ENCODE data around the gene WNT5B.

DNA sequence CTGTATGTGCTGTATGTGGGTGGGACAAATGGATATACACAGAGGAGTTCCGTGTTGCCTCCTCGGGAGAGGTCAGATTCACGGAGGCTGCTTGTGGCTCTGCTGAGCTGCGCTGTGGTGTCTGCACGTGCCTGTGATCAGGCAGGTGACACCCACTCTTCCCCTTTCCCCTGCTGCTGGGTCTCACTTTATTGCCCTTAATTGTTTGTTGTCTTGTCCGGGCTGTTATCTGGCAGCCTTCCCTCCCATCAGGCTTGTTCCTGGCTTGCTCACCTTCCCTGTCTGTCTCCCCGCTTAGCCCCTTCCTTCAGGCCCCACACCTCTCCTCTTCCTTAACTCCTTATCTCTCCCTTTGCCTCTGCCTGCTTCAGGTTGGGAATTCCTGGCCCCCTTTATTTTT lies 13.5 kb downstream of the WNT5B start:
- TF ChIP-seq, protein P1, sequence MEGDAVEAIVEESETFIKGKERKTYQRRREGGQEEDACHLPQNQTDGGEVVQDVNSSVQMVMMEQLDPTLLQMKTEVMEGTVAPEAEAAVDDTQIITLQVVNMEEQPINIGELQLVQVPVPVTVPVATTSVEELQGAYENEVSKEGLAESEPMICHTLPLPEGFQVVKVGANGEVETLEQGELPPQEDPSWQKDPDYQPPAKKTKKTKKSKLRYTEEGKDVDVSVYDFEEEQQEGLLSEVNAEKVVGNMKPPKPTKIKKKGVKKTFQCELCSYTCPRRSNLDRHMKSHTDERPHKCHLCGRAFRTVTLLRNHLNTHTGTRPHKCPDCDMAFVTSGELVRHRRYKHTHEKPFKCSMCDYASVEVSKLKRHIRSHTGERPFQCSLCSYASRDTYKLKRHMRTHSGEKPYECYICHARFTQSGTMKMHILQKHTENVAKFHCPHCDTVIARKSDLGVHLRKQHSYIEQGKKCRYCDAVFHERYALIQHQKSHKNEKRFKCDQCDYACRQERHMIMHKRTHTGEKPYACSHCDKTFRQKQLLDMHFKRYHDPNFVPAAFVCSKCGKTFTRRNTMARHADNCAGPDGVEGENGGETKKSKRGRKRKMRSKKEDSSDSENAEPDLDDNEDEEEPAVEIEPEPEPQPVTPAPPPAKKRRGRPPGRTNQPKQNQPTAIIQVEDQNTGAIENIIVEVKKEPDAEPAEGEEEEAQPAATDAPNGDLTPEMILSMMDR (conservative IDR thresholded peaks at IDR 0.05), result no peak
- no peak for TF ChIP-seq EZH2 (IDR thresholded peaks at IDR 0.05; ENCODE audit: low read depth)
